T-cell (primary cell): ENCODE measurements around the gene ALAS2. TPM values are rescaled to one million over a fixed set of nuclear protein-coding genes. Genes with fewer than 3 reads are reported as not detected.
A peak's percentile ranks its signal among the peaks of the same experiment; 100 is the strongest.
"Not testable (repeated sequence)": the region's sequence is repeated elsewhere in the genome, so short reads cannot be mapped to it uniquely, and the experiment has no call there.

ENCODE experiments used
- ATAC-seq, 4 experiments: fragments of 200-7000 bp in 3 of 4; fragments of 150-1000 bp in 1 of 4; cut with Tn5 transposase; replicated peaks in 1 of 4; 1 replicate in 3 of 4; 2 replicates in 1 of 4; pipeline ENCODE4 v1.10.0; 2021; ENCODE audit warnings: moderate library complexity in 3 of 4, mild to moderate bottlenecking in 2 of 4, moderate number of reproducible peaks in 1 of 4
- CTCF ChIA-PET, 2 donors: fragments of 300-600 bp; sonication (Branson Sonifier 250); formaldehyde crosslinking; loops; one replicate each; lab custom pipeline; 2022; ENCODE audit warnings: antibody characterized with exemption in 2 of 2; lab: Charles Lee
- POLR2A ChIA-PET, 2 donors: fragments of 300-600 bp; sonication (Branson Sonifier 250); formaldehyde crosslinking; loops; one replicate each; lab custom pipeline; 2022; ENCODE audit warnings: antibody characterized with exemption in 2 of 2; lab: Charles Lee
- DNase-seq, 35 experiments: peaks; one replicate each; pipeline versions ENCODE4 v3.0.0 to v3.0.0-alpha.2; 2013 to 2023
- H3K27ac ChIP-seq: one replicate; pipeline ENCODE4 v1.5.1; 2013; ENCODE audit warnings: low read length
- H3K27me3 ChIP-seq, 2 experiments: replicated peaks in 1 of 2; 1 replicate in 1 of 2; 2 replicates in 1 of 2; pipeline versions ENCODE4 v1.6.1 to v1.7.0; 2013; ENCODE audit warnings: low read length in 1 of 2, mixed read lengths in 1 of 2; ENCODE audit not compliant: control insufficient read depth in 2 of 2, insufficient read depth in 2 of 2; ENCODE audit errors: extremely low read depth in 1 of 2
- H3K36me3 ChIP-seq, 2 donors: 1 replicate in 1 of 2; 2 replicates in 1 of 2; pipeline versions ENCODE4 v1.6.1 to v1.7.0; 2013; ENCODE audit warnings: low read length in 1 of 2; ENCODE audit not compliant: control insufficient read depth in 2 of 2, insufficient read depth in 1 of 2; ENCODE audit errors: extremely low read depth in 1 of 2
- H3K4me1 ChIP-seq, 2 experiments: 1 replicate in 1 of 2; 2 replicates in 1 of 2; pipeline versions ENCODE4 v1.6.1 to v1.7.0; 2013; ENCODE audit warnings: low read length in 2 of 2, mixed read lengths in 1 of 2; ENCODE audit not compliant: insufficient read depth in 2 of 2, control insufficient read depth in 1 of 2; ENCODE audit errors: extremely low read depth in 1 of 2
- H3K4me3 ChIP-seq, 2 donors: 1 replicate in 1 of 2; 2 replicates in 1 of 2; pipeline versions ENCODE4 v1.5.1 to v1.7.0; 2013; ENCODE audit warnings: mild to moderate bottlenecking in 2 of 2, low read length in 1 of 2, moderate library complexity in 1 of 2; ENCODE audit not compliant: control insufficient read depth in 1 of 2; ENCODE audit errors: extremely low read depth in 1 of 2
- H3K9me3 ChIP-seq: 2 replicates; pipeline ENCODE4 v1.7.0; 2013
- H3K27ac Mint-ChIP-seq, 2 donors: one replicate each; pipeline ENCODE4 v1.8.0; 2020 to 2021; ENCODE audit warnings: mild to moderate bottlenecking in 2 of 2, mixed read lengths in 2 of 2
- H3K27me3 Mint-ChIP-seq, 2 donors: one replicate each; pipeline ENCODE4 v1.8.0; 2021 to 2022; ENCODE audit warnings: mixed read lengths in 2 of 2
- H3K36me3 Mint-ChIP-seq: one replicate; pipeline ENCODE4 v1.8.0; 2021; ENCODE audit warnings: mixed read lengths
- H3K4me1 Mint-ChIP-seq, 3 donors: one replicate each; pipeline ENCODE4 v1.8.0; 2020 to 2022; ENCODE audit warnings: mixed read lengths in 3 of 3, mild to moderate bottlenecking in 1 of 3
- H3K4me3 Mint-ChIP-seq, 3 donors: one replicate each; pipeline ENCODE4 v1.8.0; 2020 to 2022; ENCODE audit warnings: mild to moderate bottlenecking in 3 of 3, mixed read lengths in 3 of 3, moderate library complexity in 3 of 3
- H3K9me3 Mint-ChIP-seq, 3 donors: one replicate each; pipeline ENCODE4 v1.8.0; 2020 to 2022; ENCODE audit warnings: mixed read lengths in 3 of 3
- WGBS: methylation state at CpG from one replicate; pipeline ENCODE4 v1.1.5; 2013; ENCODE audit warnings: missing lambda C conversion rate; ENCODE audit not compliant: insufficient coverage; 5-methylcytosine and 5-hydroxymethylcytosine counted together
- total RNA-seq, 35 experiments: library from RNA in 6 of 35; stranded (reverse) in 6 of 35; fragments of 120-200 nt in 1 of 35; gene quantifications; one replicate each; pipeline versions ENCODE4 v1.2.1 to v1.2.4 and lab custom pipeline; 2013 to 2026

ALAS2 gene, protein sequence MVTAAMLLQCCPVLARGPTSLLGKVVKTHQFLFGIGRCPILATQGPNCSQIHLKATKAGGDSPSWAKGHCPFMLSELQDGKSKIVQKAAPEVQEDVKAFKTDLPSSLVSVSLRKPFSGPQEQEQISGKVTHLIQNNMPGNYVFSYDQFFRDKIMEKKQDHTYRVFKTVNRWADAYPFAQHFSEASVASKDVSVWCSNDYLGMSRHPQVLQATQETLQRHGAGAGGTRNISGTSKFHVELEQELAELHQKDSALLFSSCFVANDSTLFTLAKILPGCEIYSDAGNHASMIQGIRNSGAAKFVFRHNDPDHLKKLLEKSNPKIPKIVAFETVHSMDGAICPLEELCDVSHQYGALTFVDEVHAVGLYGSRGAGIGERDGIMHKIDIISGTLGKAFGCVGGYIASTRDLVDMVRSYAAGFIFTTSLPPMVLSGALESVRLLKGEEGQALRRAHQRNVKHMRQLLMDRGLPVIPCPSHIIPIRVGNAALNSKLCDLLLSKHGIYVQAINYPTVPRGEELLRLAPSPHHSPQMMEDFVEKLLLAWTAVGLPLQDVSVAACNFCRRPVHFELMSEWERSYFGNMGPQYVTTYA
- total RNA-seq: not detected
- total RNA-seq (2013): 0.79 TPM
- total RNA-seq (lab: John Stamatoyannopoulos, UW): 0 to 5.9 (median 0) reads per million in 29 experiments

DNA sequence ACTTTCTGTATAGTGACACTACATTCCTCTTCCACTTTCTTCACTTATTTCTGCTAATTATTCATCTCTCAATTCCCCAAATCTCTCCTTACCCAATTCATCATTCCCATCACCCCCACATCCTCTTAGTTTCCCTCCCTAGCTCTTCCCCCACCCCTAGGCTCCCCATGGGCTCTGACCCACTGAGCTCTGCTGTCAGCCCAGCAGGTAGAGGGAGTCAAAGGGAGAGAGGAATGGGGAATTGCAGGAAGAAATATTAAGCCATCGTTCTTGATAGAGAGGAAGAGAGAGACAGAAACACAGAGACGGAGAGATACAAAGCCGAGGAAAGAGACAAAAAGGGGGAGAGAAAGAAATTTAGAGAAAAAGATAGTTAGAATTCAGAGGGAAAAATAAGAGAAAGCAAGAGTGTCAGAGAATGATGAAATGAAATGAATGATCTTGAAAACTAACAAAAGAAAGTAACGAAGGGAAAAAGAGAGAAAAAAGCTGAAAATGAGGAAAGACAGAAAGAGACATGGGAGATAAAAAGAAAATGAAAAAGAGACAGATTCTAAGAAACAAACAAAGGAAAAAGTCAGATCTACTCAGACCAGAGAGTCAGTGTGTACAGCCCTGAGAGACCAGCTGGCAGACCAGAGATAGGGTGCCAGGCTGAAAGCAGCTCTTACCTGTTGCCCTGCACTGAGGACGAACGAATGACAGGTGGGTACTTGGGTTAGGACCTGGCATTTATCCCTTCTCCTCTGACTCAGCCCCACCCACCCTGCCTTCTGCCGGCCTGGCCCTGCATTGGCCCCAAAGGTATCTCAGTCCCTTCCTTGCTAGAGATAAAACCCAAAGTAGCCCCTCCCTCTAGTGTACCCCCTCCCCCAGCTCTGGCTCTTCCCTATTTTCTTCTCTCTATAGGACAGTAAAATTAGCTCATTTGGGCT, at the start of gene ALAS2:
Gene ALAS2 (minus strand): TSS at position 707 of the 935 bp plus-strand sequence. CDS start 4,977 bp downstream, outside the sequence.
- H3K27ac Mint-ChIP-seq: no peak within 1 kb of the TSS
- no peak within 1 kb of the TSS for H3K4me3 ChIP-seq
- H3K27ac ChIP-seq: no peak within 1 kb of the TSS

DNA sequence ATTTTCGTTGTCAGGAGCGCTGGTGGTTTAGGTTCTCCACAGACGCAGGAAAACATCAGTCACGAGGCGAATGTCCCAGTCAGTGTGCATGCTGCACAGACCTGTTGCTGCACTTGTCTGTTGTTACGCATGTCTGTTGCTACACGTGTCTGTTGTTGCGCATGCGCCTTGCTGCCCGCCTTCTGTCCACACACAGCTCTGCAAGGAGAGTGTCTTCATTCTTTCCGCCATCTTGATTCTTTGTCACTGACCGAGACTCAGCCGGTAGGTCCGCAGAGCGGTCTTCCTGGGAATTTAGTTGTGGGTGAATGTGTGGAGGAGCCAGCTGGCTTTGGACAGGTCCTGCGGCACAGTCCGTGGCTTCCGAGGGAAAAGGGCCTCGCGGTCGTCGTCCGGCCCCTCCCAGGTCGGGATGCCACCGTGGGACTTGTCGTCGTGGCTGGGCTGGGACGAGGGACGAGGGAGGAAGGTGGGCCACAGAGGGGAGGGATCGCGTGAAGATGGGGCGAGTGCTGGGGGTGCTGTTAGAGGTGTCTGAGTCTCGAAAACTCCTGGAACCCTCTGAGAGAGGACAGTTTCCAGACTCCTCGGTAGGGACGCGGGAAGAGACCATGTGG, 44.2 kb upstream of the ALAS2 start, which contains the start of gene PAGE2B:
Gene PAGE2B (plus strand): TSS at position 180 of the 617 bp plus-strand sequence. CDS start 1,012 bp downstream, outside the sequence.
- no peak within 1 kb of the TSS for H3K4me3 Mint-ChIP-seq
- Histone ChIP-seq H3K4me1 (no peaks in the 10 kb centered on the region), H3K27ac (no peak within 1 kb of the TSS), H3K4me3 (no peak within 1 kb of the TSS), H3K36me3 (no peaks in the 10 kb centered on the region), H3K9me3 (no peaks in the 10 kb centered on the region), H3K27me3 (no peaks in the 10 kb centered on the region)
- WGBS: 90% methylated on average over 21 of the region's 36 CpGs
- no peaks in the 10 kb centered on the region for H3K9me3 Mint-ChIP-seq
- H3K27ac Mint-ChIP-seq: no peak within 1 kb of the TSS
- DNase-seq (no peak), ATAC-seq (no peak)
- H3K27me3 Mint-ChIP-seq: peaks cover 0 to 33% of the 10 kb centered on the region in 2 donors
- no peaks in the 10 kb centered on the region for H3K4me1 Mint-ChIP-seq
- CTCF ChIA-PET: no interaction called here
- no peaks in the 10 kb centered on the region for H3K36me3 Mint-ChIP-seq
- POLR2A ChIA-PET: no interaction called here

More for the DNA sequence above, at the start of gene ALAS2:
- H3K27me3 Mint-ChIP-seq: peaks cover 0 to 17% of the 10 kb centered on the region in 2 donors
- H3K9me3 ChIP-seq: no peaks in the 10 kb centered on the region
- H3K9me3 Mint-ChIP-seq: no peaks in the 10 kb centered on the region
- no peaks in the 10 kb centered on the region for H3K27me3 ChIP-seq
- no peaks in the 10 kb centered on the region for H3K4me1 ChIP-seq
- no peaks in the 10 kb centered on the region for H3K36me3 ChIP-seq
- 90% methylated on average over 2 of the region's 7 CpGs for WGBS
- DNase-seq (no peak), ATAC-seq (no peak)
- ChIA-PET POLR2A (no interaction called here), CTCF (interaction anchor here in 1 of 2 donors (0.5 kb wide), 1 partner anchor 1239 kb away, joined by 4 read pairs; no protein-coding TSS in a partner anchor)
- no peaks in the 10 kb centered on the region for H3K36me3 Mint-ChIP-seq
- no peak within 1 kb of the TSS for H3K4me3 Mint-ChIP-seq
- H3K4me1 Mint-ChIP-seq: peaks cover 0 to 10% (median 3%) of the 10 kb centered on the region in 3 donors

DNA sequence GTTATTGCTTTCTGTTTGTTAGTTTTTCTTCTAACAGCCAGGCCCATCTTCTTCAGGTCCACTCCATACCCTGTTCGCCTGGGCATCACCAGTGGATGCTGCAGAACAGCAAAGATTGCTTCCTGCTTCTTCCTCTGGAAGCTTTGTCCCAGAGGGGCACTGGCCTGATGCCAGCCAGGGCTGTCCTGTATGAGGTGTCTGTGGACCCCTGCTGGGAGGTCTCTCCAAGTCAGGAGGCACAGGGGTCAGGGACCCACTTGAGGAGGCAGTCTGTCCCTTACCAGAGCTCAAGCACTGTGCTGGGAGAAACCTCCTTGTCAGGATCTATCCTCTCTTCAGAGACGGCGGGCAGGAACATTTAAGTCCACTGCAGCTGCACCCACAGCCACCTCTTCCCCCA, 41.5 kb upstream of the ALAS2 start:
- ATAC-seq (no peak), DNase-seq (no peak)
- no peak overlapping the region for H3K27ac Mint-ChIP-seq
- H3K36me3 Mint-ChIP-seq: peaks cover 3% of the 10 kb centered on the region
- H3K9me3 ChIP-seq: no peaks in the 10 kb centered on the region
- H3K4me3 ChIP-seq: no peak overlapping the region
- H3K27me3 ChIP-seq: no peaks in the 10 kb centered on the region
- H3K27ac ChIP-seq: no peak overlapping the region
- H3K9me3 Mint-ChIP-seq: no peaks in the 10 kb centered on the region
- H3K4me1 ChIP-seq: no peaks in the 10 kb centered on the region
- no peak overlapping the region for H3K4me3 Mint-ChIP-seq
- no peaks in the 10 kb centered on the region for H3K4me1 Mint-ChIP-seq
- CTCF ChIA-PET: no interaction called here
- H3K36me3 ChIP-seq: no peaks in the 10 kb centered on the region
- POLR2A ChIA-PET: no interaction called here
- H3K27me3 Mint-ChIP-seq: peaks cover 0 to 46% of the 10 kb centered on the region in 2 donors
- WGBS: no CpG with 5 or more reads among the region's 3 CpGs

DNA sequence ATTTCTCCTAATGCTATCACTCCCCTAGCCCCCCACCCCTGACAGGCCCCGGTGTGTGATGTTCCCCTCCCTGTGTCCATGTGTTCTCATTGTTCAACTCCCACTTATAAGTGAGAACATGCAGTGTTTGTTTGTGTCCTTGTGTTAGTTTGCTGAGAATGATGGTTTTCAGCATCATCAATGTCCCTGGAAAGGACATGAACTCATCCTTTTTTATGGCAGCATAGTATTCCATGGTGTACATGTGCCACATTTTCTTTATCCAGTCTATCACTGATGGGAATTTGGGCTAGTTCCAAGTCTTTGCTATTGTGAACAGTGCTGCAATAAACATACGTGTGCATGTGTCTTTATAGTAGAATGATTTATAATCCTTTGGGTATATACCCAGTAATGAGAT, 36.4 kb upstream of the ALAS2 start:
- H3K36me3 ChIP-seq, H3K4me3 ChIP-seq, DNase-seq, H3K27me3 ChIP-seq, H3K4me3 Mint-ChIP-seq, H3K27ac ChIP-seq, H3K36me3 Mint-ChIP-seq, H3K4me1 Mint-ChIP-seq, POLR2A ChIA-PET, H3K4me1 ChIP-seq, H3K9me3 Mint-ChIP-seq, H3K27ac Mint-ChIP-seq, H3K9me3 ChIP-seq, ATAC-seq, CTCF ChIA-PET: not testable (repeated sequence)
- H3K27me3 Mint-ChIP-seq: peaks cover 0 to 40% of the 10 kb centered on the region in 2 donors
- WGBS: no CpG with 5 or more reads among the region's 2 CpGs

DNA sequence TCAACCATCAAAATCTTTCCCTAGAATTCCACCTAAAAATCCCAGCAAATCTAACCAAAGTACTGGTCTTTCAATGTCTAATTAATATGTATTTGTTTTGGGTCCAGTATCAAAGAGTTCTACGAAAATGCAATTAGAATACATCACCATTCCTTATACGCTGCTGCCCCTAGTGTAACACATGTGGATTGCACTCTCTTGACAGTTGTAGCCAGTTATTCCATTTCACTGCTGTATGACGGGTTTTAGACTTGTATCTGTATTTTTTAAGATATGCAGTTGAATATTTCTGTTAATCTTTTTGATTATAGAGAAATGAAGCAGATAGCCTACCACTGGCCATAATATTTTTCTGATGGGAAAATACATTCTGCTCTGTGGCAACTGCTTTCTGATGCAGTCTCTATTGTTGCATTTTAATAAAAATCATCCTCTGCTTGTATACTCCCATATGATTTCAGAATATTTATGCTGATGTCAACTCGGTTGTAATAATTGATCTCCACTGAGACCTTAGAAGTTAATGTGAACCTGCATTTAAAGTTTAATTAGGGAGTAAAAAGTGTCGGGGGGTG, 27.0 kb upstream of the ALAS2 start:
- no CpG with 5 or more reads among the region's 5 CpGs for whole genome bisulfite sequencing
- ATAC-seq (peak; percentile 54 to 70 (median 68)), DNase-seq (peak in 15 of 35 experiments; percentile 3 to 67 (median 15))
- Histone ChIP-seq H3K4me1 (peaks cover 3 to 10% of the 10 kb centered on the region in 2 experiments), H3K27ac (no peak overlapping the region), H3K27me3 (no peaks in the 10 kb centered on the region), H3K9me3 (no peaks in the 10 kb centered on the region), H3K36me3 (no peaks in the 10 kb centered on the region), H3K4me3 (peak overlapping the region; percentile 9 to 51)
- Mint-ChIP-seq H3K4me3 (peak overlapping the region; percentile 59 to 75 (median 68)), H3K27me3 (peaks cover 0 to 23% of the 10 kb centered on the region in 2 donors), H3K36me3 (no peaks in the 10 kb centered on the region), H3K27ac (peak overlapping the region in 1 of 2 donors; percentile 87), H3K9me3 (no peaks in the 10 kb centered on the region), H3K4me1 (peaks cover 18 to 24% (median 22%) of the 10 kb centered on the region in 3 donors)
- ChIA-PET CTCF (interaction anchor here (0.8 to 1.3 kb wide), 6 partner anchors 58 to 1015 kb away, joined by 3 to 7 read pairs (median 5); partner anchors contain the start of gene APEX2 (in 1 of the 2)), POLR2A (interaction anchor here in 1 of 2 donors (0.6 to 1.0 kb wide), 2 partner anchors 102 to 249 kb away, joined by 3 read pairs; no protein-coding TSS in a partner anchor)
